GM13976 (cell line): ENCODE data around the gene TRAT1.

Experiments used
- DNase-seq: peaks from one replicate; pipeline ENCODE4 v3.0.0; 2012; ENCODE audit warnings: low spot score
- in situ Hi-C: fragments of 300-500 bp; cut with MboI; formaldehyde crosslinking; loops from one replicate; pipeline ENCODE4 v1.12.0; 2022; ENCODE audit warnings: low sequenced_read_pairs, mixed read lengths, inconsistent platforms; ENCODE audit not compliant: unreplicated experiment
- TF ChIP-seq, protein P1 (sequence below): IDR thresholded peaks from 2 replicates; pipeline ENCODE4 v1.5.1; 2012; ENCODE audit warnings: borderline replicate concordance, mild to moderate bottlenecking; ENCODE audit not compliant: insufficient read depth; ENCODE audit errors: extremely low read depth, missing control alignments, control extremely low read depth

Gene TRAT1

DNA sequence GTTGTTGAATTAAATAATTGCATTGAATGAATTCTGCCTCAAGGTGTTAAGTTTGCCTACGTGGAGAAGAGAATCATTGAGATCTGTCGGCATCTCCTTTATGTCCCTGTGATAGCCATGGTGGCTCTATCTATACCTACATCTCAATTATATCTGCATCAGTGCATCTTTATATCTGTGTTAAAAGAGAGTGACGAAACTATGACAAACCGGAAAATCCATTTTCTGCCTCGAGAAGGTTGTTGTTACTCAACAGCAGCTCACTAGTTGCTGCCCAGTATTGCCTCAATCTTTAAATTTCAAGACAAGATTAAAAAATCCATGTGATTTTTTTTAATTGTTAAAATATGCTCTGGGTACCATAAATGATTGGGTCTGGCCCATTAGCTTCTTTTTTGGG lies 72.4 kb downstream of the TRAT1 start:
- in situ Hi-C loops: no loop called here
- DNase-seq: no peak
- TF ChIP-seq, protein P1, sequence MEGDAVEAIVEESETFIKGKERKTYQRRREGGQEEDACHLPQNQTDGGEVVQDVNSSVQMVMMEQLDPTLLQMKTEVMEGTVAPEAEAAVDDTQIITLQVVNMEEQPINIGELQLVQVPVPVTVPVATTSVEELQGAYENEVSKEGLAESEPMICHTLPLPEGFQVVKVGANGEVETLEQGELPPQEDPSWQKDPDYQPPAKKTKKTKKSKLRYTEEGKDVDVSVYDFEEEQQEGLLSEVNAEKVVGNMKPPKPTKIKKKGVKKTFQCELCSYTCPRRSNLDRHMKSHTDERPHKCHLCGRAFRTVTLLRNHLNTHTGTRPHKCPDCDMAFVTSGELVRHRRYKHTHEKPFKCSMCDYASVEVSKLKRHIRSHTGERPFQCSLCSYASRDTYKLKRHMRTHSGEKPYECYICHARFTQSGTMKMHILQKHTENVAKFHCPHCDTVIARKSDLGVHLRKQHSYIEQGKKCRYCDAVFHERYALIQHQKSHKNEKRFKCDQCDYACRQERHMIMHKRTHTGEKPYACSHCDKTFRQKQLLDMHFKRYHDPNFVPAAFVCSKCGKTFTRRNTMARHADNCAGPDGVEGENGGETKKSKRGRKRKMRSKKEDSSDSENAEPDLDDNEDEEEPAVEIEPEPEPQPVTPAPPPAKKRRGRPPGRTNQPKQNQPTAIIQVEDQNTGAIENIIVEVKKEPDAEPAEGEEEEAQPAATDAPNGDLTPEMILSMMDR: no peak

DNA sequence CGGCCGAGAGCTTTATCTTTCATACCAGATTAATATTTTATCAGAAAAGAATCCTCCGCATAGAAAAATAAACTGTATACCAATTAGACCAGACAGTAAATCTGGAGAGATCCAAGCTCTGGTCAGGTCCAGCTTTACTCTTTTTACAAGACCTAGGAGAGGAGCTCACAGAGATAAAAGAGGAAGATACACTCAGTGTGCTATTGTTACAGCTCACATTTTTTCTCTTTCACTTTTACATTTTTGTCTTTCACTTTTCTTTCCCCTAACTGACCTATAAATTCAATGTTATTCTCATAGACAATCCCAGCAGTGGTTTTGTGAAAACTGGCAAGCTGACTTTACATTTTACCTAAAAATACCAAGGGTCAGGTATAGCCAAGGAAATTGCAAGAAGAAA lies 75.3 kb downstream of the TRAT1 start:
- in situ Hi-C loops: no loop called here
- peak; percentile 27 for DNase-seq

DNA sequence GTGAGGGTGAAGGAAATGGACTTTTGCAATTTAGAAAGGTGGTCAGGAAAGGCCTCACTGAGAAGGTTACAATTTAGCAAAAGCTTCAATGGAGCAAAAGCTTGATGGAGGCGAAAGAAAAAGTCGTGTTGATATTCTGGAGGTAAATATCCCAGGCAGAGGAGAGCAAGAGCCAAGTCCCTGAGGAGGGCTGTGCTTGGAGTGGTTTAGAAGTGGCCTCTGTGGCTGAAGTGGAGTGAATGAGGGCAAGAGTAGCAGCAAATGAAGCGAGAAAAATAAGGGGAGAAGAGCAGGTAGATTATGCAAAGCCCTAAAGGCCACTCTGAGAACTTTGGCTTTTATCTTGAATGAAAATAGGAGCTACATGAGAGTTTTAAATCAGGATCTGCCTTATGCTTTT lies 76.9 kb downstream of the TRAT1 start:
- no peak for DNase-seq
- TF ChIP-seq, protein P1: no peak
- in situ Hi-C loops: no loop called here

More for the DNA sequence above, 75.3 kb downstream of the TRAT1 start:
- TF ChIP-seq, protein P1: no peak
